ENCODE results near the gene IL24.

Gene IL24

DNA sequence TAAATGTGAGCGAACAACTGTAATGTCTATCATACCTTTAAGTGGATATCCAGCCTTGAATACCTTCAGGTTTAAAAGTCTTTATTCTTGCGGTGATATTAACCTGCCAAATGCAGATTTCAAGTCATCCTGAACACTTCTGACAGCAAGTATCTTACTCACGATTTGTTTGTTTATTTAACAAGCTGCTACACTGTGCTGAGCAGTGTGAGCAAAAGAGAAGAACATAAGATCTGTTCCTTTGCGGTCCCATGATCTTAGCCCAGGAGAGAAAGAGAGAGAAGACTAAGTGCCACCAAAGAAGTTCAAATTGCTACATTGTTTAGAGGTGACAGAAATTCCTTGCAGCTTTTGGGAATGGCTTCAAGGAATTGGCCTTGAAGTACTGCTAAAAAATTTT is 9.5 kb upstream of the IL24 start:
- no peak overlapping the region for H3K4me3 Mint-ChIP-seq
- intact Hi-C loops (cut with micrococcal nuclease) = no loop called here
- no peaks in the 10 kb centered on the region for H3K9me3 Mint-ChIP-seq
- H3K27me3 Mint-ChIP-seq = peaks cover 37% of the 10 kb centered on the region
- no peak overlapping the region for H3K27ac Mint-ChIP-seq
- H3K4me1 Mint-ChIP-seq (ENCODE audit: low read depth) = peaks cover 17% of the 10 kb centered on the region
- no peaks in the 10 kb centered on the region for H3K36me3 Mint-ChIP-seq (ENCODE audit: low read depth)

- intact Hi-C loops (cut with micrococcal nuclease) = no loop called here
- Mint-ChIP-seq H3K4me3 (no peak overlapping the region), H3K9me3 (no peaks in the 10 kb centered on the region), H3K36me3 (ENCODE audit: low read depth) (no peaks in the 10 kb centered on the region), H3K27me3 (peaks cover 38% of the 10 kb centered on the region), H3K27ac (peak overlapping the region; percentile 13), H3K4me1 (ENCODE audit: low read depth) (peaks cover 17% of the 10 kb centered on the region)
Measured at GRCh38 chr1:206890125-206891060, 6.8 kb upstream of the IL24 start.

- no peaks in the 10 kb centered on the region for H3K9me3 Mint-ChIP-seq
- no peaks in the 10 kb centered on the region for H3K36me3 Mint-ChIP-seq (ENCODE audit: low read depth)
- peaks cover 17% of the 10 kb centered on the region for H3K4me1 Mint-ChIP-seq (ENCODE audit: low read depth)
- intact Hi-C loops (cut with micrococcal nuclease) = no loop called here
- peaks cover 34% of the 10 kb centered on the region for H3K27me3 Mint-ChIP-seq
- no peak overlapping the region for H3K27ac Mint-ChIP-seq
- H3K4me3 Mint-ChIP-seq = no peak overlapping the region
Measured at GRCh38 chr1:206891412-206891811, 5.8 kb upstream of the IL24 start.

DNA sequence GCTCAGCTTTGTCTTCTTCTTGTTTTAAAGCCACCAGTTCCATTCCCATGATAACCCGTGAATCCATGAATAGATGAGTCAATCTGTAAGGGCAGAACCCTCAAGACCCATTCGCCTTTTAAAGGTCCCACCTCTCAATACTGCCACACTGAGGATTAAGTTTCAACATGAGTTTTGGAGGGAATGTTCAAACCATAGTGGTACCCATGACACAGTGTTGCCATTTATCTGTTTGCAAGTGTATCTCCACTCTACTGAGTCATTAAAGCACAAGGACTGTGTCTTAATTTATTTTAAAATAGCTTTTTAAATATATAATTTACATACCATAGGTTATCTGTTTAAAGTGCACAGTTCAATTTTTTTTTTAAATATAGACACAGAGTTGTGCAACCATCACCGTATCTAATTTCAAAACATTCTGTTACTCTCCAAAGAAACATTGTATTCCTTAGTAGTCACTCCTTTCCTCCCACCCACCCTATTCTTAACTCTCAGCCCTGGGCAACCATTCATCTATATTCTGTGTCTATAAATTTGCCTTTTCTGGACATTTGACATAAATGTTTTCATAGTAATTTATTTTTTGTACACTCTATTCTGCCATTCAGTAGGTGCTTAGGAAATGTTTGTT is 4.8 kb upstream of the IL24 start:
- H3K27ac Mint-ChIP-seq = no peak overlapping the region
- H3K36me3 Mint-ChIP-seq (ENCODE audit: low read depth) = no peaks in the 10 kb centered on the region
- H3K27me3 Mint-ChIP-seq = peaks cover 37% of the 10 kb centered on the region
- H3K4me3 Mint-ChIP-seq = no peak overlapping the region
- intact Hi-C loops (cut with micrococcal nuclease) = no loop called here
- no peaks in the 10 kb centered on the region for H3K9me3 Mint-ChIP-seq
- H3K4me1 Mint-ChIP-seq (ENCODE audit: low read depth) = peaks cover 21% of the 10 kb centered on the region

GRCh38 chr1:206893380-206893779 is 3.9 kb upstream of the IL24 start:
- Mint-ChIP-seq H3K27me3 (peaks cover 35% of the 10 kb centered on the region), H3K27ac (no peak overlapping the region), H3K9me3 (no peaks in the 10 kb centered on the region), H3K4me3 (no peak overlapping the region), H3K36me3 (ENCODE audit: low read depth) (no peaks in the 10 kb centered on the region), H3K4me1 (ENCODE audit: low read depth) (peaks cover 23% of the 10 kb centered on the region)
- intact Hi-C loops (cut with micrococcal nuclease) = no loop called here

GRCh38 chr1:206895325-206895724 is 1.9 kb upstream of the IL24 start:
- peaks cover 21% of the 10 kb centered on the region for H3K4me1 Mint-ChIP-seq (ENCODE audit: low read depth)
- peaks cover 46% of the 10 kb centered on the region for H3K27me3 Mint-ChIP-seq
- intact Hi-C loops (cut with micrococcal nuclease) = no loop called here
- no peaks in the 10 kb centered on the region for H3K36me3 Mint-ChIP-seq (ENCODE audit: low read depth)
- H3K4me3 Mint-ChIP-seq = no peak overlapping the region
- no peak overlapping the region for H3K27ac Mint-ChIP-seq
- no peaks in the 10 kb centered on the region for H3K9me3 Mint-ChIP-seq

GRCh38 chr1:206895837-206896242 is 1.4 kb upstream of the IL24 start:
- Mint-ChIP-seq H3K27ac (no peak overlapping the region), H3K4me3 (no peak overlapping the region), H3K9me3 (no peaks in the 10 kb centered on the region), H3K4me1 (ENCODE audit: low read depth) (peaks cover 16% of the 10 kb centered on the region), H3K27me3 (peaks cover 47% of the 10 kb centered on the region), H3K36me3 (ENCODE audit: low read depth) (no peaks in the 10 kb centered on the region)
- intact Hi-C loops (cut with micrococcal nuclease) = no loop called here

DNA sequence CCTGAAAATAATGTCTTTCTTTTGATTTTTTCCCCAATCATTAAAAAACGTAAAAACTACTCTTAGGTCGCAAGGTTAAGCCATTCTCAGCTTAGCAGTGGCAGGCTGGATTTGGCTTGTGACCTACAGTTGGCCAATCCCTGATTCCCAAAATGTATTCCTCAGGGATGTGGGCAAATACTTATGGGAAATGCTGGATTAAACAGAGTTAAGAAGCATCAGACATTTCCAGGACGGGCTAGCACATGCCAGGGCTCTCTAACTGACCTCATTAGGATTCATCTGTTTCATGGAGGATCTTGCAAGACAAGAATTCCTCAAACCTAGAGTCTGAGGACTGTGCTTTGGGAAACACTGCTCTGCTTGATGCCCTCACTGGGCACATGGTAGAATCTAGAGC is 982 bp upstream of the IL24 start:
- no peak overlapping the region for H3K27ac Mint-ChIP-seq
- peaks cover 49% of the 10 kb centered on the region for H3K27me3 Mint-ChIP-seq
- peaks cover 12% of the 10 kb centered on the region for H3K4me1 Mint-ChIP-seq (ENCODE audit: low read depth)
- no peaks in the 10 kb centered on the region for H3K36me3 Mint-ChIP-seq (ENCODE audit: low read depth)
- intact Hi-C loops (cut with micrococcal nuclease) = no loop called here
- no peak overlapping the region for H3K4me3 Mint-ChIP-seq
- no peaks in the 10 kb centered on the region for H3K9me3 Mint-ChIP-seq

DNA sequence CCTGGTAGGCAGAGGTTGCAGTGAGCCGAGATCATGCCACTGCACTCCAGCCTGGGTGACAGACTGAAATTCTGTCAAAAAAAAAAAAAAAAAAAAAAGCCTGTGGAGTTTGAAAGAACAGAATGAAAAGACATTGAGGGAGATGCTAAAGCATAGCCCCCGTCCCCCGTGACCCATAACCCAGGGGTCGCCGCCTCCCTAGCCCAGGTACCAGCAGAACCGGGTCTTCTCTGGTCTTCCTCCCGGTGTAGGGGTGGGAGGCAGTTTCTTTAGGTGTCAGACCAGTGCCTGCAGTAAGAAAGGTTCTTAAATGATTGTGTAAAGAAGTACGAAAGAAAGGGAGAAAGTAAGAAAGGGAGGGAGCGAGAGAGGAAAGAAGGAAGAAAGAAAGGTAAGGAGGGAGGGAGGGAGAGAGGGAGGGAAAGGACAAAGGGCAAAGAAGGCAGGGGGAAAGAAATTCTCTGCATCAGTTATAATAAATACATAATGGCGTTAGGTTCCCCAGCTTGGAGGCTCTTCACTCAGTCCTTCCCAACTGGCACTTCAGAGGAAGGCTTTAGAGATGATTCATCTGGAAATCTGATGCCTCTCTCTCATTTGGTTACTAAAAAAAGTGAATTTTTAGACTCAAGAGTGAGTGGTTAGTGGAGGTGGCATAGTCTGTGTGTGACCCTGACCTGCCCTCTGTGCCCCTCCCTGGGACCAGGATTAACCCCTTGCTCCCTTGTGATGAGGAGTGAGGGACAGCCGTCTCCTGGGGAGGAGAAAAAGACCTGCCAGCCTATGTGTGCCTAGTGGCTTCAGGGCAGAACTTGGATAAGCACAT is 1.1 kb downstream of the IL24 start:
- peaks cover 6% of the 10 kb centered on the region for H3K4me1 Mint-ChIP-seq (ENCODE audit: low read depth)
- peaks cover 55% of the 10 kb centered on the region for H3K27me3 Mint-ChIP-seq
- no peaks in the 10 kb centered on the region for H3K36me3 Mint-ChIP-seq (ENCODE audit: low read depth)
- no peak overlapping the region for H3K27ac Mint-ChIP-seq
- intact Hi-C loops (cut with micrococcal nuclease) = no loop called here
- H3K9me3 Mint-ChIP-seq = no peaks in the 10 kb centered on the region
- no peak overlapping the region for H3K4me3 Mint-ChIP-seq

GRCh38 chr1:206898915-206899431 is 1.7 kb downstream of the IL24 start:
- Mint-ChIP-seq H3K36me3 (ENCODE audit: low read depth) (no peaks in the 10 kb centered on the region), H3K27ac (no peak overlapping the region), H3K4me1 (ENCODE audit: low read depth) (peaks cover 6% of the 10 kb centered on the region), H3K9me3 (no peaks in the 10 kb centered on the region), H3K4me3 (no peak overlapping the region), H3K27me3 (peaks cover 52% of the 10 kb centered on the region)
- intact Hi-C loops (cut with micrococcal nuclease) = no loop called here

- H3K4me1 Mint-ChIP-seq (ENCODE audit: low read depth) = peaks cover 6% of the 10 kb centered on the region
- no peaks in the 10 kb centered on the region for H3K36me3 Mint-ChIP-seq (ENCODE audit: low read depth)
- H3K9me3 Mint-ChIP-seq = no peaks in the 10 kb centered on the region
- peaks cover 53% of the 10 kb centered on the region for H3K27me3 Mint-ChIP-seq
- intact Hi-C loops (cut with micrococcal nuclease) = no loop called here
- no peak overlapping the region for H3K4me3 Mint-ChIP-seq
- no peak overlapping the region for H3K27ac Mint-ChIP-seq
Measured at GRCh38 chr1:206899717-206900116, 2.5 kb downstream of the IL24 start.

GRCh38 chr1:206900149-206900548 is 2.9 kb downstream of the IL24 start:
- Mint-ChIP-seq H3K27ac (no peak overlapping the region), H3K4me3 (no peak overlapping the region), H3K9me3 (no peaks in the 10 kb centered on the region), H3K4me1 (ENCODE audit: low read depth) (peaks cover 9% of the 10 kb centered on the region), H3K27me3 (peaks cover 57% of the 10 kb centered on the region), H3K36me3 (ENCODE audit: low read depth) (no peaks in the 10 kb centered on the region)
- intact Hi-C loops (cut with micrococcal nuclease) = no loop called here

DNA sequence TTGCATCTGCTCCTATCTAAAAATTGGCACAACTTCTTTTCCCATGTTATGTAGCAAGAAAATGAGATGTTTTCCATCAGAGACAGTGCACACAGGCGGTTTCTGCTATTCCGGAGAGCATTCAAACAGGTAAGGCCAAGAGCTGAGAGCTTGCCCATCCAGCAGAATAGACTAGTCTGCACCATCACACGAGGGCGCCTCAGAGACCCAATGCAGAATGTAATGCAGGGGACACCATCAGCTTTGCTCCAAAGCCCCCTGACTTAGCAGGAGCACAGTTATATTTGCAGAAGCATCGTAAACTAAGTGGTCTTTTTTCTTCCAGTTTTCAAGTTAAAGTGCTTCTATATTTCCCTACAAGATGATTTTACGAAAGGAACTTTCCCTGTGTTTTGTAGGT is 4.7 kb downstream of the IL24 start:
- peaks cover 55% of the 10 kb centered on the region for H3K27me3 Mint-ChIP-seq
- H3K4me3 Mint-ChIP-seq = no peak overlapping the region
- peaks cover 21% of the 10 kb centered on the region for H3K4me1 Mint-ChIP-seq (ENCODE audit: low read depth)
- H3K9me3 Mint-ChIP-seq = no peaks in the 10 kb centered on the region
- H3K36me3 Mint-ChIP-seq (ENCODE audit: low read depth) = no peaks in the 10 kb centered on the region
- intact Hi-C loops (cut with micrococcal nuclease) = no loop called here
- H3K27ac Mint-ChIP-seq = no peak overlapping the region

- H3K4me3 Mint-ChIP-seq = no peak overlapping the region
- intact Hi-C loops (cut with micrococcal nuclease) = no loop called here
- no peaks in the 10 kb centered on the region for H3K9me3 Mint-ChIP-seq
- H3K4me1 Mint-ChIP-seq (ENCODE audit: low read depth) = peaks cover 15% of the 10 kb centered on the region
- H3K27me3 Mint-ChIP-seq = peaks cover 57% of the 10 kb centered on the region
- no peak overlapping the region for H3K27ac Mint-ChIP-seq
- H3K36me3 Mint-ChIP-seq (ENCODE audit: low read depth) = no peaks in the 10 kb centered on the region
Measured at GRCh38 chr1:206902702-206903101, 5.5 kb downstream of the IL24 start.

All from dendritic cell treated with granulocyte-macrophage colony-stimulating factor and Interleukin-4, amounts not matched to agents 40 ng/mL and 50 ng/mL, for 4 days (primary cell).